GM12878 (cell line): ENCODE data around the gene LCAT. TPM values are rescaled to one million over a fixed set of nuclear protein-coding genes. Genes with fewer than 3 reads are reported as not detected.

Experiments used
- ATAC-seq: fragments of 200-7000 bp; cut with Tn5 transposase; 3 replicates; pipeline ENCODE4 v1.9.1; 2020; ENCODE audit warnings: mild to moderate bottlenecking, moderate library complexity
- BruUV-seq: library from RNA; stranded (reverse); fragments of 400-500 nt; replicated peaks from 2 replicates; lab custom pipeline; 2021; lab: Mats Ljungman, UMichigan
- CTCF ChIA-PET: fragments of 300-600 bp; sonication (Branson Sonifier 250); formaldehyde crosslinking; extraction: SDS; loops from one replicate; lab custom pipeline; 2021; ENCODE audit warnings: inconsistent platforms; lab: Yijun Ruan, JAX
- POLR2A ChIA-PET: fragments of 350-600 bp; formaldehyde crosslinking; extraction: SDS; loops from one replicate; lab custom pipeline; 2021; ENCODE audit warnings: inconsistent platforms; lab: Charles Lee
- RAD21 ChIA-PET: fragments of 300-600 bp; sonication (Branson Sonifier 250); formaldehyde crosslinking; loops from one replicate; lab custom pipeline; 2023; ENCODE audit warnings: antibody characterized with exemption; ENCODE audit not compliant: unreplicated experiment; lab: Charles Lee
- SMC1A ChIA-PET: fragments of 300-600 bp; sonication (Branson Sonifier 250); formaldehyde crosslinking; loops from one replicate; lab custom pipeline; 2023; ENCODE audit not compliant: unreplicated experiment, uncharacterized antibody; lab: Charles Lee
- DNase-seq: peaks from one replicate; pipeline ENCODE4 v3.0.0-alpha.2; 2011; ENCODE audit warnings: low read depth, low spot score
- FAIRE-seq: peaks from 3 replicates; lab custom pipeline; 2011; peaks lifted over from hg19 to GRCh38; lab: Jason Lieb, UNC
- H2AFZ ChIP-seq: 2 replicates; pipeline ENCODE4 v1.6.0; 2011; ENCODE audit warnings: low read depth, low read length, control low read depth; ENCODE audit not compliant: control insufficient read depth
- H3K27ac ChIP-seq: 2 replicates; pipeline ENCODE4 v1.5.1; 2011; ENCODE audit warnings: control low read depth; ENCODE audit not compliant: control insufficient read depth, insufficient read depth
- H3K27me3 ChIP-seq, 2 experiments: replicated peaks in 1 of 2; 2 replicates each; pipeline versions ENCODE4 v1.6.0 to v1.6.1; 2011; ENCODE audit warnings: low read length in 1 of 2; ENCODE audit not compliant: control insufficient read depth in 2 of 2, insufficient read depth in 2 of 2
- H3K36me3 ChIP-seq, 2 experiments: 2 replicates each; pipeline ENCODE4 v1.5.1; 2011; ENCODE audit warnings: low read length in 1 of 2; ENCODE audit not compliant: control insufficient read depth in 2 of 2, insufficient read depth in 2 of 2
- H3K4me1 ChIP-seq: 2 replicates; pipeline ENCODE4 v1.6.1; 2011; ENCODE audit warnings: mild to moderate bottlenecking, low read length, moderate library complexity, mixed read lengths; ENCODE audit not compliant: control insufficient read depth, insufficient read depth
- H3K4me2 ChIP-seq: 2 replicates; pipeline ENCODE4 v1.6.0; 2011; ENCODE audit warnings: control low read depth; ENCODE audit not compliant: control insufficient read depth, insufficient read depth
- H3K4me3 ChIP-seq: fragments of 200-600 bp; sonication (generic); 2 replicates; pipeline ENCODE4 v1.5.1; 2016
- H3K79me2 ChIP-seq: 2 replicates; pipeline ENCODE4 v1.6.0; 2011; ENCODE audit warnings: low read length; ENCODE audit not compliant: control insufficient read depth, insufficient read depth
- H3K9ac ChIP-seq: 2 replicates; pipeline ENCODE4 v1.8.0; 2011; ENCODE audit warnings: low read length, control low read depth, mixed read lengths; ENCODE audit not compliant: control insufficient read depth, insufficient read depth
- H3K9me3 ChIP-seq: replicated peaks from 3 replicates; pipeline ENCODE4 v1.5.1; 2011; ENCODE audit warnings: mild to moderate bottlenecking, low read length; ENCODE audit not compliant: control insufficient read depth, insufficient read depth
- H4K20me1 ChIP-seq: 2 replicates; pipeline ENCODE4 v1.6.0; 2011; ENCODE audit not compliant: control insufficient read depth, insufficient read depth
- BMI1 ChIP-seq: fragments of 450-650 bp; IDR thresholded peaks from 2 replicates; pipeline ENCODE4 v1.6.1; 2016; ENCODE audit warnings: mild to moderate bottlenecking, moderate library complexity, borderline replicate concordance
- ELK1 ChIP-seq: IDR thresholded peaks from 2 replicates; pipeline ENCODE4 v1.6.1; 2012; ENCODE audit warnings: low read depth, low read length, improper control_type of control experiment
- ESRRA ChIP-seq: IDR thresholded peaks from 2 replicates; pipeline ENCODE4 v1.6.1; 2012; ENCODE audit warnings: mild to moderate bottlenecking, low read length, improper control_type of control experiment
- ETV6 ChIP-seq, 2 experiments: fragments of 450-650 bp in 1 of 2; IDR thresholded peaks in 1 of 2; conservative IDR thresholded peaks in 1 of 2; 2 replicates each; pipeline ENCODE4 v1.6.1; 2014; ENCODE audit warnings: antibody characterized with exemption in 1 of 2, borderline replicate concordance in 1 of 2, low read depth in 1 of 2, mild to moderate bottlenecking in 1 of 2, moderate library complexity in 1 of 2
- HDAC6 ChIP-seq: fragments of 200-600 bp; sonication (generic); IDR thresholded peaks from one replicate; pipeline ENCODE4 v1.8.0; 2017; ENCODE audit warnings: antibody characterized with exemption; ENCODE audit not compliant: unreplicated experiment
- JUNB ChIP-seq: IDR thresholded peaks from 2 replicates; pipeline ENCODE4 v1.6.1; 2016; ENCODE audit warnings: antibody characterized with exemption, mild to moderate bottlenecking
- KAT2A ChIP-seq: conservative IDR thresholded peaks from 2 replicates; pipeline ENCODE4 v1.6.1; 2011; ENCODE audit warnings: low read depth, low read length; ENCODE audit not compliant: control insufficient read depth
- KDM1A ChIP-seq: fragments of 200-600 bp; sonication (generic); IDR thresholded peaks from 2 replicates; pipeline ENCODE4 v1.6.1; 2016; ENCODE audit warnings: borderline replicate concordance
- LARP7 ChIP-seq: fragments of 450-650 bp; IDR thresholded peaks from 2 replicates; pipeline ENCODE4 v1.6.1; 2017; ENCODE audit warnings: mild to moderate bottlenecking
- MLLT1 ChIP-seq: fragments of 450-650 bp; IDR thresholded peaks from 2 replicates; pipeline ENCODE4 v1.6.1; 2016; ENCODE audit warnings: mild to moderate bottlenecking
- MXI1 ChIP-seq: fragments of 150-350 bp; IDR thresholded peaks from 2 replicates; pipeline ENCODE4 v1.6.1; 2011; ENCODE audit warnings: low read depth, mild to moderate bottlenecking, inconsistent platforms, low read length, improper control_type of control experiment
- RELA ChIP-seq: fragments of 450-650 bp; IDR thresholded peaks from 2 replicates; pipeline ENCODE4 v1.8.0; 2014; ENCODE audit warnings: borderline replicate concordance; ENCODE audit not compliant: partially characterized antibody
- SPI1 ChIP-seq: IDR thresholded peaks from 2 replicates; pipeline ENCODE4 v1.6.1; 2011; ENCODE audit warnings: low read depth, mild to moderate bottlenecking, low read length, moderate library complexity, borderline replicate concordance; ENCODE audit not compliant: insufficient read depth
- USF1 ChIP-seq: IDR thresholded peaks from 2 replicates; pipeline ENCODE4 v1.6.1; 2011; ENCODE audit warnings: borderline replicate concordance, low read depth, mild to moderate bottlenecking, moderate library complexity, mixed read lengths, low read length; ENCODE audit not compliant: insufficient read depth; ENCODE audit errors: extremely low read length
- ZBTB40 ChIP-seq: fragments of 450-650 bp; IDR thresholded peaks from 2 replicates; pipeline ENCODE4 v1.6.1; 2016; ENCODE audit warnings: mild to moderate bottlenecking, moderate library complexity, borderline replicate concordance
- WGBS: methylation state at CpG from one replicate; pipeline ENCODE4 v1.1.6; 2016; ENCODE audit warnings: low lambda C conversion rate; ENCODE audit not compliant: insufficient replicate concordance, insufficient coverage; ENCODE audit errors: missing lambda C conversion rate; 5-methylcytosine and 5-hydroxymethylcytosine counted together
- in situ Hi-C: fragments of 300-500 bp; cut with MboI; formaldehyde crosslinking; loops from 9 replicates; pipeline ENCODE4 v1.14.3; 2018; ENCODE audit warnings: mixed read lengths
- intact Hi-C: fragments of 100-400 bp; cut with micrococcal nuclease; formaldehyde crosslinking; loops from one replicate; pipeline ENCODE4 v1.14.2; 2022; ENCODE audit not compliant: unreplicated experiment
- polyA plus RNA-seq, 11 experiments: library from polyadenylated mRNA; depleted of rRNA in 4 of 11; unstranded in 6 of 11; stranded (reverse) in 5 of 11; fragments of >200 nt; fragmentation: Nextera tagmentation in 4 of 11; fragmentation: Illumina TruSeq in 1 of 11; extraction: Ambion mirVana in 4 of 11; extraction: Trizol in 1 of 11; gene quantifications; 1 replicate in 1 of 11; 2 replicates in 10 of 11; pipeline versions ENCODE4 v1.2.1 to v1.2.3, GENCODE V29; 2011 to 2016; ENCODE audit warnings: inconsistent platforms in 2 of 11, missing spikeins in 2 of 11, low read depth in 1 of 11
- total RNA-seq, 4 experiments: library from RNA; depleted of rRNA in 3 of 4; stranded (reverse); fragments of >200 nt in 3 of 4; fragmentation: Illumina TruSeq in 1 of 4; extraction: Trizol in 1 of 4; gene quantifications; 2 replicates each; pipeline versions ENCODE4 v1.2.1 to v1.2.3, GENCODE V29; 2013 to 2021

The LCAT gene
- total and polyA plus RNA-seq, 10 of the 15 experiments (the other 5 are each of a cell fraction or from before 2014, with no cell fraction given), result 0.61 to 11.7 (median 3.3) TPM

GRCh38 chr16:67967958-67968399 is 24.1 kb upstream of the LCAT start:
- peak overlapping the region; percentile 76 for H3K4me2 ChIP-seq
- in situ Hi-C loops (no loop called here), intact Hi-C loops (loop anchor here (2.0 kb wide), 2 partner anchors 17 to 73 kb away; no protein-coding TSS in a partner anchor)
- ChIA-PET CTCF (interaction anchor here (1.6 to 3.7 kb wide), 2 partner anchors 73 to 296 kb away, joined by 4 to 22 read pairs; no protein-coding TSS in a partner anchor), SMC1A (interaction anchor here (2.8 kb wide), 1 partner anchor 16 kb away, joined by 10 read pairs; no protein-coding TSS in a partner anchor), POLR2A (interaction anchor here (0.5 to 2.8 kb wide), 4 partner anchors 31 to 106 kb away, joined by 3 to 16 read pairs (median 4); partner anchors contain the start of gene PSMB10), RAD21 (interaction anchor here (1.6 to 2.0 kb wide), 3 partner anchors 17 to 32 kb away, joined by 4 to 10 read pairs (median 4); partner anchors contain the start of gene PSMB10)
- H3K9me3 ChIP-seq, result no peaks in the 10 kb centered on the region
- no TSS peak for BruUV-seq
- H4K20me1 ChIP-seq, result no peaks in the 10 kb centered on the region
- no peaks in the 10 kb centered on the region for H3K27me3 ChIP-seq
- peaks cover 21% of the 10 kb centered on the region for H3K4me1 ChIP-seq
- peaks cover 20% of the 10 kb centered on the region for H3K79me2 ChIP-seq
- ATAC-seq (peak; percentile 49), FAIRE-seq (no peak), DNase-seq (no peak)
- peak overlapping the region; percentile 76 for H3K27ac ChIP-seq
- 2% methylated on average over 18 of the region's 45 CpGs for WGBS
- H3K4me3 ChIP-seq, result peak overlapping the region; percentile 96
- H3K36me3 ChIP-seq, result no peaks in the 10 kb centered on the region
- H3K9ac ChIP-seq, result peak overlapping the region; percentile 89
- peak overlapping the region; percentile 68 for H2AFZ ChIP-seq
- TF ChIP-seq RELA (no peak), SPI1 (peak; percentile 68; the same call in 1 of the 2 replicates), BMI1 (no peak), ESRRA (no peak), JUNB (no peak), ELK1 (no peak), ETV6 (conservative IDR thresholded peaks at IDR 0.05 in 1 of 2, IDR thresholded peaks at IDR 0.05 in 1 of 2; ENCODE audit: borderline replicate concordance in 1 of 2, low read depth in 1 of 2) (no peak), MLLT1 (no peak), MXI1 (no peak), KAT2A (no peak), ZBTB40 (no peak), HDAC6 (no peak), USF1 (no peak), LARP7 (peak; percentile 76), KDM1A (no peak)
